ENCODE data around the gene HS6ST3. TPM values are rescaled to one million over a fixed set of nuclear protein-coding genes. Genes with fewer than 3 reads are reported as not detected.
A peak's percentile ranks its signal among the peaks of the same experiment; 100 is the strongest.

HS6ST3 gene
- total and polyA plus RNA-seq, 9 of the 15 experiments (the other 6 are each of a cell fraction or from before 2014, with no cell fraction given) = not detected

DNA sequence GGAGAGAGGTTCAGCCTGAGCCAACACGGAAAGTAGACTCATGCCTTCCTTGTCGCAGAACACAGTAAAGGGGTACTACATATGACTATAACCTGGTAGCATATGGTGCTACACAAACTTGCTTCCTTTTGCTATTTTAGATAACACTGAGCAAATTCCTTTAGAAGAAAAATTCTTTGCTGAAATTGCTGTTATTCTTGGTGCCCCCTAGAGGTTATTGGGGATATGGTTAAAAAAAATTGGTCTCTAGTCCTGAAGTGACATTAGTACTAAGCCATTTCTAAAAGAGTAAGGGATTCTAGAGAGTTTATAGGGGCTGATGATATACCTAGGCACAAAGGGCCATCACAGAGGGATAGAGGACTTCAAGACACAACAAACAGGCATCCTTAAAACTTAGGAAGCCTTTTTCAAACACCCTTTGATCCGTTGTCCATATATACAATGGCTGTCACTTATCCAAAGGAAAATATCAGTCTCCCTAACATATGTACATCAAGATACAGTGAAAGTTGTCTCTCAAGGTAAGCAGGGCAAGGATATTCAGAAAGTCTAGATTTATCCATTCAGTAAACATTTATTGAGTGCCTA is 13.9 kb upstream of the HS6ST3 start:
- BruUV-seq (replicated peaks) = no TSS peak

More for the DNA sequence above, 13.9 kb upstream of the HS6ST3 start:
- Histone ChIP-seq H2AFZ (ENCODE audit: low read depth, low read length) (no peak overlapping the region), H3K36me3 (ENCODE audit: control insufficient read depth, insufficient read depth, low read length) (no peaks in the 10 kb centered on the region), H3K27ac (ENCODE audit: extremely low read depth, low read depth, low read length) (no peak overlapping the region), H3K9me1 (ENCODE audit: control insufficient read depth, insufficient read depth, low read length) (no peaks in the 10 kb centered on the region), H3K9me3 (replicated peaks; ENCODE audit: control insufficient read depth, insufficient read depth, low read depth, low read length) (no peaks in the 10 kb centered on the region), H3K4me2 (ENCODE audit: insufficient read depth, low read length) (no peak overlapping the region), H3K4me3 (no peak overlapping the region), H3K79me2 (ENCODE audit: control insufficient read depth, insufficient read depth, low read length) (no peaks in the 10 kb centered on the region), H3K4me1 (replicated peaks in 1 of 2; ENCODE audit: control insufficient read depth in 2 of 2, insufficient read depth in 2 of 2, low read length in 2 of 2) (no peaks in the 10 kb centered on the region), H3K9ac (ENCODE audit: insufficient read depth in 1 of 2, low read depth in 2 of 2, low read length in 2 of 2) (no peak overlapping the region), H3K27me3 (ENCODE audit: control insufficient read depth in 2 of 2, insufficient read depth in 2 of 2, low read length in 2 of 2) (no peaks in the 10 kb centered on the region; a peak in 2 of 5 replicates), H4K20me1 (replicated peaks; ENCODE audit: control insufficient read depth, insufficient read depth, low read length) (no peaks in the 10 kb centered on the region)
- POLR2A ChIA-PET = no interaction called here
- WGBS (ENCODE audit: insufficient coverage, low coverage, missing lambda C conversion rate) = 2% methylated on average over 3 of the region's 3 CpGs
- TF ChIP-seq ZNF124 (CRISPR knock-in tag; IDR thresholded peaks at IDR 0.05) (no peak), POLR3A (IDR thresholded peaks at IDR 0.05; ENCODE audit: borderline replicate concordance, extremely low read depth, insufficient read depth, insufficient read length) (no peak), ZKSCAN1 (IDR thresholded peaks at IDR 0.05; ENCODE audit: low read depth, low read length) (no peak), RAD21 (CRISPR knock-in tag; conservative IDR thresholded peaks at IDR 0.05 in 1 of 2, IDR thresholded peaks at IDR 0.05 in 1 of 2) (peak in 1 of 2 experiments; percentile 28; a peak in 2 of 4 replicates), SPI1 (IDR thresholded peaks at IDR 0.05; ENCODE audit: borderline replicate concordance, low read depth, low read length) (no peak), ZNF316 (IDR thresholded peaks at IDR 0.05) (no peak), ETV1 (tag; conservative IDR thresholded peaks at IDR 0.05; ENCODE audit: low read depth) (no peak), ZNF217 (CRISPR knock-in tag; IDR thresholded peaks at IDR 0.05) (no peak)
- TF ChIP-seq, protein P1, sequence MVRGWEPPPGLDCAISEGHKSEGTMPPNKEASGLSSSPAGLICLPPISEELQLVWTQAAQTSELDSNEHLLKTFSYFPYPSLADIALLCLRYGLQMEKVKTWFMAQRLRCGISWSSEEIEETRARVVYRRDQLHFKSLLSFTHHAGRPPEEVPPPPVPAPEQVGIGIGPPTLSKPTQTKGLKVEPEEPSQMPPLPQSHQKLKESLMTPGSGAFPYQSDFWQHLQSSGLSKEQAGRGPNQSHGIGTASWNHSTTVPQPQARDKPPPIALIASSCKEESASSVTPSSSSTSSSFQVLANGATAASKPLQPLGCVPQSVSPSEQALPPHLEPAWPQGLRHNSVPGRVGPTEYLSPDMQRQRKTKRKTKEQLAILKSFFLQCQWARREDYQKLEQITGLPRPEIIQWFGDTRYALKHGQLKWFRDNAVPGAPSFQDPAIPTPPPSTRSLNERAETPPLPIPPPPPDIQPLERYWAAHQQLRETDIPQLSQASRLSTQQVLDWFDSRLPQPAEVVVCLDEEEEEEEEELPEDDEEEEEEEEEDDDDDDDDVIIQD (CRISPR knock-in tag; IDR thresholded peaks at IDR 0.05) = no peak
- TF ChIP-seq, protein P2, sequence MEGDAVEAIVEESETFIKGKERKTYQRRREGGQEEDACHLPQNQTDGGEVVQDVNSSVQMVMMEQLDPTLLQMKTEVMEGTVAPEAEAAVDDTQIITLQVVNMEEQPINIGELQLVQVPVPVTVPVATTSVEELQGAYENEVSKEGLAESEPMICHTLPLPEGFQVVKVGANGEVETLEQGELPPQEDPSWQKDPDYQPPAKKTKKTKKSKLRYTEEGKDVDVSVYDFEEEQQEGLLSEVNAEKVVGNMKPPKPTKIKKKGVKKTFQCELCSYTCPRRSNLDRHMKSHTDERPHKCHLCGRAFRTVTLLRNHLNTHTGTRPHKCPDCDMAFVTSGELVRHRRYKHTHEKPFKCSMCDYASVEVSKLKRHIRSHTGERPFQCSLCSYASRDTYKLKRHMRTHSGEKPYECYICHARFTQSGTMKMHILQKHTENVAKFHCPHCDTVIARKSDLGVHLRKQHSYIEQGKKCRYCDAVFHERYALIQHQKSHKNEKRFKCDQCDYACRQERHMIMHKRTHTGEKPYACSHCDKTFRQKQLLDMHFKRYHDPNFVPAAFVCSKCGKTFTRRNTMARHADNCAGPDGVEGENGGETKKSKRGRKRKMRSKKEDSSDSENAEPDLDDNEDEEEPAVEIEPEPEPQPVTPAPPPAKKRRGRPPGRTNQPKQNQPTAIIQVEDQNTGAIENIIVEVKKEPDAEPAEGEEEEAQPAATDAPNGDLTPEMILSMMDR (IDR thresholded peaks at IDR 0.05 in 2 of 3, conservative IDR thresholded peaks at IDR 0.05 in 1 of 3; ENCODE audit: insufficient read depth in 2 of 3, low read depth in 1 of 3, low read length in 3 of 3) = peak; percentile 9 to 55 (median 43); a peak in 4 of 6 replicates
- FAIRE-seq (peak; percentile 15), ATAC-seq (peak; percentile 45), DNase-seq (ENCODE audit: extremely low read depth in 1 of 4, low spot score in 3 of 4) (peak in 2 of 4 experiments; percentile 8 to 21)
- intact Hi-C loops (cut with micrococcal nuclease) (loop anchor here (5.0 kb wide), 1 partner anchor 54 kb away; no protein-coding TSS in a partner anchor), in situ Hi-C loops (cut with MboI) (no loop called here)
- CTCF ChIA-PET (ENCODE audit: low intra/inter-chr PET ratio) = interaction anchor here (0.9 kb wide), 1 partner anchor 56 kb away, joined by 4 read pairs; no protein-coding TSS in a partner anchor
